OCI-M2 (cell line): ENCODE results near the gene SSBP1.
"Not testable (repeated sequence)": the region's sequence is repeated elsewhere in the genome, so short reads cannot be mapped to it uniquely, and the experiment has no call there.

ENCODE experiments used
- DNase-seq: peaks from one replicate; lab custom pipeline; 2025; ENCODE audit not compliant: unreplicated experiment; lab: John Stamatoyannopoulos, UW

Gene SSBP1

DNA sequence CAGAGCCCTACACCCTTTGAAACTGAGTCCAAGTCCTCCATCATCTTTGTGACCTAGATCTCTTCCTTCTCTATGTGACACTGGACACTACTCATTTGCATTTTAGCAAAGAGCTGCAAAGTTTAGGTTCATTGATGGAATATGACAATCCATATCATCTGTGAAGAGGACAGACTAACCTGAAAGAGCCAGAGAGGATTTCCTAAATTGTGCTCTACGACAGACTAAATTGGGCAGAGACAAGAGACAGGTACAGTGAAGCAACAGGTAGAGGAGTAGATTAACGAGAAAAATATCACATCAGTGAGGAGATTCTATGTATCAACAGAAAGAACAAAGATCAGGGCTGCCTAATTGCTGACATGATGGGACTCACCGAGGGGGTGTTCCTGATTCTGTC, 25.6 kb downstream of the SSBP1 start, which contains the start of gene TAS2R3:
TAS2R3 (plus strand) TSS at position 301 of the 400 bp plus-strand sequence; CDS start at position 363, 62 bp downstream.
- no peak for DNase-seq

DNA sequence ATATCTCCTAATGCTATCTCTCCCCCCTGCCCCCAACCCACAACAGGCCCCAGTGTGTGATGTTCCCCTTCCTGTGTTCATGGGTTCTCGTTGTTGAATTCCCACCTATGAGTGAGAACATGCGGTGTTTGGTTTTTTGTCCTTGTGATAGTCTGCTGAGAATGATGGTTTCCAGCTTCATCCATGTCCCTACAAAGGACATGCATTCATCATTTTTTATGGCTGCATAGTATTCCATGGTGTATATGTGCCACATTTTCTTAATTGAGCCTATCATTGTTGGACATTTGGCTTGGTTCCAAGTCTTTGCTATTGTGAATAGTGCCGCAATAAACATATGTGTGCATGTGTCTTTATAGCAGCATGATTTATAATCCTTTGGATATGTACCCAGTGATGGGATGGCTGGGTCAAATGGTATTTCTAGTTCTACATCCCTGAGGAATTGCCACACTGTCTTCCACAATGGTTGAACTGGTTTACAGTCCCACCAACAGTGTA, 32.0 kb downstream of the SSBP1 start:
- DNase-seq = not testable (repeated sequence)

DNA sequence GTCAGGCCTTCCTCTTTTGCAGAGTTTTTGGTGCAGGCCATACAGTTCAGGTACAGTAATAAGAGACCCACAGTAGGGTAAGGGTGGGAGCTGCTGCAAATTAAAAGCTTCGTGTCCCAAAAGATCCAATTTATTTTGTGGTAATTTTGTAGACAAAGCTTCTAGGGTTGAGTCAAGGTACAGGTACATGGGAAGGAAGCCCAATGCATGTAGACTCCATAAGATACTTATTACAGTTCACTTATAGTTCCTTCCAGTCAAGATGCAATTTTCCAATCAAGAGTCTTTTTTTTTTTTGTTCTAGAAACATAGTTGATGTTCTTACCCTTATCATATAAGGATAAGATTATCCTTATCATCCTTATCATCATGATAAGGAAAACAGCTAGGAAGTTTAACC, 38.2 kb downstream of the SSBP1 start, which contains the start of gene TAS2R4:
TAS2R4 (plus strand) TSS at position 301 of the 400 bp plus-strand sequence. CDS start 1,815 bp downstream, outside the sequence.
- no peak for DNase-seq

GRCh38 chr7:141785706-141786552, 47.8 kb downstream of the SSBP1 start:
- DNase-seq = no peak

- DNase-seq = no peak
Observed at GRCh38 chr7:141788296-141788695, 50.1 kb downstream of the SSBP1 start.

- DNase-seq = no peak
Observed at GRCh38 chr7:141789917-141790316, 51.8 kb downstream of the SSBP1 start, which contains the start of gene TAS2R5. Gene TAS2R5, plus strand, starts transcription at chr7:141790217. Its CDS starts 145 bp downstream, at chr7:141790362.

DNA sequence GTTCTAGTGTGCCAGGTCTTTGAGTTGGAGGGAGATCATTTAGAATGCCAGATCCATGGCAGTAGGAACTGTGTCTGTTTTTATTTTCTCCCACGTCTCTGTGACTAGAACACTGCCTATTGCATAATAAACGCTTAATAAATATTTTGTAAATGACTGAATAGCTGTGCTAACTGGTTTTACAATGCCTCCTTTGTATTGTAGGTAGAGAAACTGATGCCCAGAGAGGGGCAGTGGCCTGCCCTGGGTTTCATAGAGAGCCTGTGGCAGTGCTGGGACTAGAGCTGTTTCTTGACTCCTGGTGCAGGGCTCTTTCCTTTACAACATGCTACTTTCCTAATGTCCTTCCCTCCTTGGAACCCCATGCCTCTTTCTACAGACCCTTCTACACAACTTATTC, 54.4 kb downstream of the SSBP1 start:
- no peak for DNase-seq
